ENCODE data around the gene TTLL11. TPM values are rescaled to one million over a fixed set of nuclear protein-coding genes. Genes with fewer than 3 reads are reported as not detected.

The TTLL11 gene
- polyA plus RNA-seq, 1 donor (not counting 4 experiments of a cell fraction or from before 2014, with no cell fraction given): 8.0 TPM

DNA sequence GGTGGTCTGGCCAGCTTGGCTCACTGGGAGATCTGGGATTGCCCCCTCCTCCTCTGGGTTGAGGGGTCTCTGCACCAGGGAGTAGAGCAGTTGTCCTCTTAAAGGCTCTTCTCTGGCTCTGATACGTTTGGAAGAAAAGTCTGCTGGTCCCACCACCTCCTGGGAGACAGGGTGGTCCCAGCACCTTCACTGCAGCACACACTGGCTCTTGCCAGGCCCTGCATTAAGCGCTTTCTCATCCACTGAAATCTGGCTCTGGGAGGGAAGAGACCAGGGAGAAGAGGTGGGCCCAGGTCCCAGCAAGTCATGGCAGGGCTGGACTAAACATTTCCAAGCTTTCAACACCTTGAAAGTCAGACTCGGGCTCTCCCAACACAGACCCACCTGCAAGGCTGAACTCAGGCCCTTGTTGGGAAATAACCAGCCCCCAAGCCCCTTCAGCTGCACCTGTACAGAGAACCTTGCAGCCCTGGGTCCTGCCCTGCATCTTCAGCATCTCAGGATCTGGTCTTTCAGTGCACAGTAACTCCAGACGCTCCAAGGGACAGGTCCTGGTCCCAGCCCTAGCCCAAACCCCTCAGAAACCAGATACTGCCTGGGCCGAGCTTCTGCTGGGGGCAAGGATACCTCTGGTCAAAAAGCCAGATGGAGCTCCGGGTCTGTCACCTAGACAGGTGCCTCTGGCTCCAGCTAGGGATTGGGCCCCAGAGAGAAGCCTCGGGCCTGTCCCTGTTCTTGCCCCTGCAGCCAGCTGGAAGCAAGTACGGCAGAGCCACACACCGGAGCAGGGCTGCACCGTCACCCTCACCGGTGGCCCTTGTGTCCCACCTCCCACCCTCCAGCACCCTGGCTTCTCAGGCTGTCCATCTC lies 307.2 kb downstream of the TTLL11 start:
- Histone ChIP-seq H3K27ac (ENCODE audit: control insufficient read depth, insufficient read depth, low read length) (no peak overlapping the region), H3K9me3 (ENCODE audit: control insufficient read depth, low read depth, low read length) (no peaks in the 10 kb centered on the region), H3K9ac (ENCODE audit: control insufficient read depth, extremely low read depth, insufficient read depth, low read length) (no peak overlapping the region), H2AFZ (ENCODE audit: control insufficient read depth, low read length) (no peak overlapping the region), H3K36me3 (ENCODE audit: control insufficient read depth in 2 of 2, extremely low read depth in 1 of 2, insufficient read depth in 2 of 2, low read length in 2 of 2) (peaks cover 6 to 35% of the 10 kb centered on the region in 2 experiments), H3K27me3 (ENCODE audit: control insufficient read depth, extremely low read depth, insufficient read depth, low read length) (no peaks in the 10 kb centered on the region), H3K4me1 (ENCODE audit: control insufficient read depth, extremely low read depth, insufficient read depth, low read length) (no peaks in the 10 kb centered on the region), H3K4me3 (ENCODE audit: control insufficient read depth in 2 of 3, extremely low read depth in 1 of 3, insufficient read depth in 2 of 3, low read depth in 1 of 3, low read length in 3 of 3) (no peak overlapping the region), H3K79me2 (ENCODE audit: control insufficient read depth, insufficient read depth, low read length) (no peaks in the 10 kb centered on the region), H3K4me2 (ENCODE audit: control insufficient read depth, extremely low read depth, insufficient read depth, low read depth, low read length) (no peak overlapping the region), H4K20me1 (ENCODE audit: control insufficient read depth, extremely low read depth, insufficient read depth, low read length) (no peaks in the 10 kb centered on the region), H3K9me1 (ENCODE audit: control insufficient read depth, extremely low read depth, insufficient read depth, low read length) (no peaks in the 10 kb centered on the region)
- FAIRE-seq (no peak), DNase-seq (ENCODE audit: low read depth, low spot score) (no peak)
- no peak for TF ChIP-seq EZH2 (IDR thresholded peaks at IDR 0.05; ENCODE audit: low read length)
- TF ChIP-seq CTCF (optimal IDR thresholded peaks at IDR 0.05 in 1 of 3, IDR thresholded peaks at IDR 0.05 in 1 of 3, conservative IDR thresholded peaks at IDR 0.05 in 1 of 3; ENCODE audit: extremely low read depth in 1 of 3, insufficient read depth in 2 of 3, low read length in 3 of 3): no peak
- dilution Hi-C loops (cut with MboI; ENCODE audit: extremely low pct_ligation_motif_present, low sequenced_read_pairs): no loop called here

DNA sequence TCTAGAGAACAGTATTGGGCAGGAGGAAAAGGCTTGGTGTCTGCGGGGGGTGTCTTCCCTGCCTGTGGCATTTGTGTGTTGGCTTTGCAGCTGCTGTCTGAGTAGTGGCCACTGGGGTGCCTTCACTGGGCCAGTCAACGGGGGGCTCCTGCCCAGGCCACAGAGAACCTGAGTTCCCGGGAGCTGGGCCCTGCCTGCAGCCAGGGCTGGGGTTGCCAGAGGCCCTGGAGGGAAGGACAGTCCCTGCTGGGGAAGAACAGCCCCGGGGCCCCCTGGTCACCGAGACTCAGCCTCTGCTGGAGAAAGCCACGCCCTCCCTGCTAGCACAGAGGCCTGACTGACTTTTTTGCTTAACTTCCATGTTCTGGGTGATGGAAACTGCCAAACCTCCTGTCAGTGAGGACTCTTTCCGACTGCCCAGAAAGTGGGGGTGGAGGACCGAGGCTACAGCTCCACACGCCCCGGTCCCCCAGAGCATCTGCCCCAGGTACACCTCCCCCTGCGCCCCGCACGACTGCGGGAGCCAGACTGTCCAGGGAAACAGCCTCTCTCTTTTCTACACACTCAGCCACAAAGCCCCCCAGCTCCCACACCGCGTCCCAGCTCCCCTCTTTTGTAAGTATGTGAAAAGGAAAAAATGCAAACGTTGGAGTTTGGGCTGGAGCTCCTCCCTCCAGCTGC lies 308.2 kb downstream of the TTLL11 start:
- Histone ChIP-seq H3K4me2 (ENCODE audit: control insufficient read depth, extremely low read depth, insufficient read depth, low read depth, low read length) (no peak overlapping the region), H3K9me3 (ENCODE audit: control insufficient read depth, low read depth, low read length) (no peaks in the 10 kb centered on the region), H3K9ac (ENCODE audit: control insufficient read depth, extremely low read depth, insufficient read depth, low read length) (no peak overlapping the region), H3K4me3 (ENCODE audit: control insufficient read depth in 2 of 3, extremely low read depth in 1 of 3, insufficient read depth in 2 of 3, low read depth in 1 of 3, low read length in 3 of 3) (no peak overlapping the region), H3K27ac (ENCODE audit: control insufficient read depth, insufficient read depth, low read length) (no peak overlapping the region), H3K9me1 (ENCODE audit: control insufficient read depth, extremely low read depth, insufficient read depth, low read length) (no peaks in the 10 kb centered on the region), H2AFZ (ENCODE audit: control insufficient read depth, low read length) (no peak overlapping the region), H4K20me1 (ENCODE audit: control insufficient read depth, extremely low read depth, insufficient read depth, low read length) (no peaks in the 10 kb centered on the region), H3K79me2 (ENCODE audit: control insufficient read depth, insufficient read depth, low read length) (no peaks in the 10 kb centered on the region), H3K27me3 (ENCODE audit: control insufficient read depth, extremely low read depth, insufficient read depth, low read length) (no peaks in the 10 kb centered on the region), H3K36me3 (ENCODE audit: control insufficient read depth in 2 of 2, extremely low read depth in 1 of 2, insufficient read depth in 2 of 2, low read length in 2 of 2) (peaks cover 10 to 42% of the 10 kb centered on the region in 2 experiments), H3K4me1 (ENCODE audit: control insufficient read depth, extremely low read depth, insufficient read depth, low read length) (no peaks in the 10 kb centered on the region)
- dilution Hi-C loops (cut with MboI; ENCODE audit: extremely low pct_ligation_motif_present, low sequenced_read_pairs): no loop called here
- TF ChIP-seq EZH2 (IDR thresholded peaks at IDR 0.05; ENCODE audit: low read length): no peak
- TF ChIP-seq CTCF (optimal IDR thresholded peaks at IDR 0.05 in 1 of 3, IDR thresholded peaks at IDR 0.05 in 1 of 3, conservative IDR thresholded peaks at IDR 0.05 in 1 of 3; ENCODE audit: extremely low read depth in 1 of 3, insufficient read depth in 2 of 3, low read length in 3 of 3): no peak
- DNase-seq (ENCODE audit: low read depth, low spot score): no peak
- FAIRE-seq: no peak

Data from keratinocyte (primary cell).